Measurements from ENCODE around the gene KLRB1.

- TF ChIP-seq POLR2A (IDR thresholded peaks at IDR 0.05; ENCODE audit: low read length) (no peak), GATA1 (IDR thresholded peaks at IDR 0.05; ENCODE audit: low read depth, low read length) (no peak)
These were observed 41.8 kb upstream of the KLRB1 start for GRCh38 chr12:9649532-9649940.
